Suprapubic skin (tissue), 3 donors: Measurements from ENCODE around the gene EML1.

ENCODE experiments used
- CTCF ChIP-seq, 2 donors: fragments of 200-600 bp in 1 of 2; fragments of 450-650 bp in 1 of 2; sonication (generic) in 1 of 2; IDR thresholded peaks; one replicate each; pipeline ENCODE4 v1.5.1; 2016 to 2019; ENCODE audit warnings: antibody characterized with exemption in 2 of 2, mild to moderate bottlenecking in 1 of 2, moderate library complexity in 1 of 2
- POLR2A ChIP-seq, 2 donors: fragments of 450-650 bp; IDR thresholded peaks; one replicate each; pipeline ENCODE4 v1.6.1; 2017; ENCODE audit warnings: antibody characterized with exemption in 2 of 2, mild to moderate bottlenecking in 2 of 2, moderate library complexity in 2 of 2

- TF ChIP-seq CTCF (IDR thresholded peaks at IDR 0.05) (no peak), POLR2A (IDR thresholded peaks at IDR 0.05) (no peak)
Measured at GRCh38 chr14:99885649-99885958, 92.4 kb downstream of the EML1 start.
